Cardiac muscle cell (in vitro differentiated cells and primary cell): ENCODE data around the gene PCNX2. TPM values are rescaled to one million over a fixed set of nuclear protein-coding genes. Genes with fewer than 3 reads are reported as not detected.

Experiments used
- DNase-seq, 2 donors: peaks; one replicate each; pipeline versions ENCODE4 v3.0.0 to v3.0.0-alpha.2; 2010 to 2017; ENCODE audit warnings: low read depth in 1 of 2, low spot score in 1 of 2
- H3K27ac ChIP-seq: fragments of 200-600 bp; sonication (generic); 2 replicates; pipeline ENCODE4 v1.5.1; 2016
- H3K27me3 ChIP-seq: fragments of 200-600 bp; sonication (generic); 2 replicates; pipeline ENCODE4 v1.6.0; 2016; ENCODE audit warnings: control low read depth
- H3K36me3 ChIP-seq: fragments of 200-600 bp; sonication (generic); 2 replicates; pipeline ENCODE4 v1.5.1; 2016; ENCODE audit warnings: control low read depth
- H3K4me1 ChIP-seq: fragments of 200-600 bp; sonication (generic); 2 replicates; pipeline ENCODE4 v1.8.1; 2017; ENCODE audit warnings: low read depth, mild to moderate bottlenecking, mixed run types
- H3K4me3 ChIP-seq: fragments of 200-600 bp; sonication (generic); 2 replicates; pipeline ENCODE4 v1.5.1; 2016; ENCODE audit warnings: mild to moderate bottlenecking
- H3K9me3 ChIP-seq: fragments of 200-600 bp; sonication (generic); 2 replicates; pipeline ENCODE4 v1.5.1; 2017; ENCODE audit warnings: low read depth, mild to moderate bottlenecking, control low read depth
- CTCF ChIP-seq: IDR thresholded peaks from 2 replicates; pipeline ENCODE4 v1.5.1; 2012; ENCODE audit warnings: low read depth, mild to moderate bottlenecking, low read length
- polyA plus RNA-seq: library from polyadenylated mRNA; unstranded; fragments of >200 nt; fragmentation: Nextera tagmentation; extraction: Ambion mirVana; gene quantifications from 2 replicates; pipeline ENCODE4 v1.2.1, GENCODE V29; 2016
- total RNA-seq: library from RNA; depleted of rRNA; stranded (reverse); fragments of >200 nt; gene quantifications from 2 replicates; pipeline ENCODE4 v1.2.3, GENCODE V29; 2016

The PCNX2 gene
- total and polyA plus RNA-seq, 2 experiments from 2014 or later, result 3.9 to 5.1 TPM

- H3K4me3 ChIP-seq, result no peak overlapping the region
- H3K27me3 ChIP-seq, result no peaks in the 10 kb centered on the region
- H3K9me3 ChIP-seq, result no peaks in the 10 kb centered on the region
- TF ChIP-seq CTCF, result no peak
- no peaks in the 10 kb centered on the region for H3K36me3 ChIP-seq
- H3K27ac ChIP-seq, result no peak overlapping the region
- DNase-seq, result peak in 1 of 2 donors; percentile 48
- H3K4me1 ChIP-seq, result no peaks in the 10 kb centered on the region
These were observed 249.9 kb downstream of the PCNX2 start for GRCh38 chr1:233045588-233045987.

GRCh38 chr1:233042834-233043233 lies 252.7 kb downstream of the PCNX2 start:
- Histone ChIP-seq H3K4me1 (no peaks in the 10 kb centered on the region), H3K4me3 (no peak overlapping the region), H3K9me3 (no peaks in the 10 kb centered on the region), H3K36me3 (no peaks in the 10 kb centered on the region), H3K27me3 (no peaks in the 10 kb centered on the region), H3K27ac (no peak overlapping the region)
- DNase-seq, result no peak
- TF ChIP-seq CTCF, result no peak

- H3K36me3 ChIP-seq, result no peaks in the 10 kb centered on the region
- no peaks in the 10 kb centered on the region for H3K27me3 ChIP-seq
- DNase-seq, result no peak
- no peak for TF ChIP-seq CTCF
- no peak overlapping the region for H3K4me3 ChIP-seq
- no peaks in the 10 kb centered on the region for H3K9me3 ChIP-seq
- no peak overlapping the region for H3K27ac ChIP-seq
- no peaks in the 10 kb centered on the region for H3K4me1 ChIP-seq
These were observed 255.0 kb downstream of the PCNX2 start for GRCh38 chr1:233040494-233040893.

- H3K27me3 ChIP-seq, result no peaks in the 10 kb centered on the region
- H3K4me3 ChIP-seq, result no peak overlapping the region
- peaks cover 8% of the 10 kb centered on the region for H3K4me1 ChIP-seq
- H3K9me3 ChIP-seq, result no peaks in the 10 kb centered on the region
- no peak for TF ChIP-seq CTCF
- no peak for DNase-seq
- H3K27ac ChIP-seq, result no peak overlapping the region
- no peaks in the 10 kb centered on the region for H3K36me3 ChIP-seq
These were observed 256.9 kb downstream of the PCNX2 start for GRCh38 chr1:233038581-233038980.

GRCh38 chr1:233037843-233038242 lies 257.7 kb downstream of the PCNX2 start:
- TF ChIP-seq CTCF, result no peak
- H3K27ac ChIP-seq, result no peak overlapping the region
- no peak overlapping the region for H3K4me3 ChIP-seq
- no peaks in the 10 kb centered on the region for H3K27me3 ChIP-seq
- peaks cover 8% of the 10 kb centered on the region for H3K4me1 ChIP-seq
- no peaks in the 10 kb centered on the region for H3K9me3 ChIP-seq
- DNase-seq, result no peak
- H3K36me3 ChIP-seq, result no peaks in the 10 kb centered on the region

- peak overlapping the region; percentile 47 for H3K27ac ChIP-seq
- no peaks in the 10 kb centered on the region for H3K9me3 ChIP-seq
- no peaks in the 10 kb centered on the region for H3K27me3 ChIP-seq
- no peak overlapping the region for H3K4me3 ChIP-seq
- H3K4me1 ChIP-seq, result peaks cover 22% of the 10 kb centered on the region
- TF ChIP-seq CTCF, result no peak
- H3K36me3 ChIP-seq, result no peaks in the 10 kb centered on the region
- DNase-seq, result no peak
These were observed 260.7 kb downstream of the PCNX2 start for GRCh38 chr1:233034836-233035235.
